PC-3 (cell line): Measurements from ENCODE around the gene XBP1. TPM values are rescaled to one million over a fixed set of nuclear protein-coding genes. Genes with fewer than 3 reads are reported as not detected.

Experiments
- ATAC-seq: fragments of 200-7000 bp; cut with Tn5 transposase; 2 replicates; pipeline ENCODE4 v1.9.1; 2020; ENCODE audit warnings: mild to moderate bottlenecking, moderate library complexity
- BruUV-seq: library from RNA; stranded (reverse); fragments of 400-500 nt; replicated peaks from 2 replicates; lab custom pipeline; 2021; lab: Mats Ljungman, UMichigan
- CTCF ChIA-PET: fragments of 300-600 bp; sonication (Branson Sonifier 250); formaldehyde crosslinking; loops from one replicate; lab custom pipeline; 2022; ENCODE audit warnings: antibody characterized with exemption; lab: Charles Lee
- POLR2A ChIA-PET: fragments of 300-600 bp; sonication (Branson Sonifier 250); formaldehyde crosslinking; loops from one replicate; lab custom pipeline; 2022; ENCODE audit warnings: antibody characterized with exemption; ENCODE audit not compliant: unreplicated experiment; lab: Charles Lee
- DNase-seq: peaks from one replicate; pipeline ENCODE4 v3.0.0-alpha.2; 2015
- H2AFZ ChIP-seq: fragments of 300-600 bp; sonication (generic); 2 replicates; pipeline ENCODE4 v1.6.0; 2016; ENCODE audit warnings: antibody characterized with exemption, low read length
- H3F3A ChIP-seq: fragments of 300-600 bp; sonication (generic); one replicate; pipeline ENCODE4 v1.6.0; 2017; ENCODE audit warnings: antibody characterized with exemption, low read length, control low read depth, mild to moderate bottlenecking; ENCODE audit not compliant: unreplicated experiment
- H3K27ac ChIP-seq: fragments of 300-600 bp; sonication (generic); 2 replicates; pipeline ENCODE4 v1.5.1; 2016; ENCODE audit warnings: mild to moderate bottlenecking, low read length
- H3K27me3 ChIP-seq: fragments of 300-600 bp; sonication (generic); 2 replicates; pipeline ENCODE4 v1.6.1; 2016; ENCODE audit warnings: low read length, mixed read lengths
- H3K36me3 ChIP-seq: fragments of 300-600 bp; sonication (generic); 2 replicates; pipeline ENCODE4 v1.6.1; 2016; ENCODE audit warnings: low read depth, mixed run types, low read length, mixed read lengths
- H3K4me1 ChIP-seq: fragments of 300-600 bp; sonication (generic); 2 replicates; pipeline ENCODE4 v1.5.1; 2016; ENCODE audit warnings: low read length; ENCODE audit not compliant: insufficient read depth
- H3K4me2 ChIP-seq: fragments of 300-600 bp; sonication (generic); 2 replicates; pipeline ENCODE4 v1.6.0; 2016; ENCODE audit warnings: low read length
- H3K4me3 ChIP-seq: fragments of 300-600 bp; sonication (generic); 2 replicates; pipeline ENCODE4 v1.5.1; 2016; ENCODE audit warnings: mild to moderate bottlenecking, low read length, mixed read lengths
- H3K79me2 ChIP-seq: fragments of 300-600 bp; sonication (generic); 2 replicates; pipeline ENCODE4 v1.6.1; 2017; ENCODE audit warnings: low read length, mixed read lengths
- H3K9ac ChIP-seq: fragments of 300-600 bp; sonication (generic); 2 replicates; pipeline ENCODE4 v1.6.0; 2016; ENCODE audit warnings: mild to moderate bottlenecking, low read length
- H3K9me2 ChIP-seq: fragments of 300-600 bp; sonication (generic); replicated peaks from 2 replicates; pipeline ENCODE4 v1.6.1; 2016; ENCODE audit warnings: mixed run types, low read length, mixed read lengths
- H3K9me3 ChIP-seq: fragments of 300-600 bp; sonication (generic); 2 replicates; pipeline ENCODE4 v1.6.1; 2016; ENCODE audit warnings: low read length, mixed read lengths
- H4K20me1 ChIP-seq: fragments of 300-600 bp; sonication (generic); 2 replicates; pipeline ENCODE4 v1.6.1; 2016; ENCODE audit warnings: low read length, mixed read lengths
- EZH2 ChIP-seq: fragments of 300-600 bp; sonication (generic); IDR thresholded peaks from one replicate; pipeline ENCODE4 v1.6.1; 2017; ENCODE audit warnings: antibody characterized with exemption, mild to moderate bottlenecking, low read length; ENCODE audit not compliant: unreplicated experiment
- EZH2phosphoT487 ChIP-seq: fragments of 300-600 bp; sonication (generic); IDR thresholded peaks from 2 replicates; pipeline ENCODE4 v1.6.1; 2018; ENCODE audit warnings: mild to moderate bottlenecking, antibody characterized with exemption, low read length, borderline replicate concordance
- intact Hi-C: fragments of 100-400 bp; cut with micrococcal nuclease; formaldehyde crosslinking; loops from 2 replicates; pipeline ENCODE4 v1.9.0; 2023
- total RNA-seq: library from RNA; depleted of rRNA; stranded (reverse); fragments of >200 nt; gene quantifications from 2 replicates; pipeline ENCODE4 v1.2.3, GENCODE V29; 2014
- TF ChIP-seq, protein P1 (sequence below): fragments of 300-600 bp; sonication (generic); conservative IDR thresholded peaks from 2 replicates; pipeline ENCODE4 v1.5.1; 2017; ENCODE audit warnings: antibody characterized with exemption, low read depth, mild to moderate bottlenecking, low read length

Gene XBP1
- total RNA-seq, 1 experiment from 2014 or later = 191 TPM

DNA sequence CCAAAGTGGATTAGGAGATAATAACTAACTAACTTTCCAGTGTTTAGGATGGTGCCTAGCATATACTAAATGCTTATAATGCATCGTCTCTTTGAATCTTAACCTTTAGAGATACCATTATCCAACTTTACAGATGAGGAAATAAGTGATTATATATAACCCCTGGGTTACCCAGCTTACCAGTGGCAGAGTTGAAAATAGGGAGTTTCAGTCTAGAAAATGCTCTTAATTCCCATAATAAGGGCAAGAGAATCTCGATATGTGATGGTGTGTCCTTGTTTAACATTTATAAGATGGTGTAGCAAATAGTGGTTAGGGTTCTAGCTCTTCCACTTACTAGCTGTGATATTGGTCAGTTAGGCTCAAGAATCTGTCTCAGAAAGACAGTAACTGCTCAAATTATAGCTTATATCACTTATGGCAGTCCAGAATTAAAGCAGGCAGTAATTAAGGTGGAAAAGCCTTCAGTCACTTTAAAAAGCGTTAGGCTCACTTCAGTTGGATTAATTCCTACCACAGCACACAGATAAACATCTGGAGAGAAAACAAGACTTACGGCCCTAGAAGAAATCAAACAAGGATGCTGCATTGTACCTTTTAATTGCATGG lies 6.3 kb downstream of the XBP1 start:
- H4K20me1 ChIP-seq = peaks cover 40% of the 10 kb centered on the region
- intact Hi-C loops = loop anchor here (5.0 kb wide), 1 partner anchor 248 kb away; no protein-coding TSS in a partner anchor
- ATAC-seq (no peak), DNase-seq (no peak)
- no peaks in the 10 kb centered on the region for H3K9me2 ChIP-seq
- H3K4me3 ChIP-seq = no peak overlapping the region
- no peak overlapping the region for H3K27ac ChIP-seq
- no peak overlapping the region for H2AFZ ChIP-seq
- no TSS peak for BruUV-seq
- H3K79me2 ChIP-seq = peaks cover 25% of the 10 kb centered on the region
- peaks cover 6% of the 10 kb centered on the region for H3F3A ChIP-seq
- no peak overlapping the region for H3K4me2 ChIP-seq
- H3K4me1 ChIP-seq = peaks cover 5% of the 10 kb centered on the region; the same call in 1 of the 2 replicates
- H3K9me3 ChIP-seq = no peaks in the 10 kb centered on the region
- TF ChIP-seq, protein P1, sequence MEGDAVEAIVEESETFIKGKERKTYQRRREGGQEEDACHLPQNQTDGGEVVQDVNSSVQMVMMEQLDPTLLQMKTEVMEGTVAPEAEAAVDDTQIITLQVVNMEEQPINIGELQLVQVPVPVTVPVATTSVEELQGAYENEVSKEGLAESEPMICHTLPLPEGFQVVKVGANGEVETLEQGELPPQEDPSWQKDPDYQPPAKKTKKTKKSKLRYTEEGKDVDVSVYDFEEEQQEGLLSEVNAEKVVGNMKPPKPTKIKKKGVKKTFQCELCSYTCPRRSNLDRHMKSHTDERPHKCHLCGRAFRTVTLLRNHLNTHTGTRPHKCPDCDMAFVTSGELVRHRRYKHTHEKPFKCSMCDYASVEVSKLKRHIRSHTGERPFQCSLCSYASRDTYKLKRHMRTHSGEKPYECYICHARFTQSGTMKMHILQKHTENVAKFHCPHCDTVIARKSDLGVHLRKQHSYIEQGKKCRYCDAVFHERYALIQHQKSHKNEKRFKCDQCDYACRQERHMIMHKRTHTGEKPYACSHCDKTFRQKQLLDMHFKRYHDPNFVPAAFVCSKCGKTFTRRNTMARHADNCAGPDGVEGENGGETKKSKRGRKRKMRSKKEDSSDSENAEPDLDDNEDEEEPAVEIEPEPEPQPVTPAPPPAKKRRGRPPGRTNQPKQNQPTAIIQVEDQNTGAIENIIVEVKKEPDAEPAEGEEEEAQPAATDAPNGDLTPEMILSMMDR = no peak
- TF ChIP-seq EZH2phosphoT487 (no peak), EZH2 (no peak)
- no peak overlapping the region for H3K9ac ChIP-seq
- ChIA-PET CTCF (no interaction called here), POLR2A (no interaction called here)
- peaks cover 47% of the 10 kb centered on the region for H3K36me3 ChIP-seq
- no peaks in the 10 kb centered on the region for H3K27me3 ChIP-seq

DNA sequence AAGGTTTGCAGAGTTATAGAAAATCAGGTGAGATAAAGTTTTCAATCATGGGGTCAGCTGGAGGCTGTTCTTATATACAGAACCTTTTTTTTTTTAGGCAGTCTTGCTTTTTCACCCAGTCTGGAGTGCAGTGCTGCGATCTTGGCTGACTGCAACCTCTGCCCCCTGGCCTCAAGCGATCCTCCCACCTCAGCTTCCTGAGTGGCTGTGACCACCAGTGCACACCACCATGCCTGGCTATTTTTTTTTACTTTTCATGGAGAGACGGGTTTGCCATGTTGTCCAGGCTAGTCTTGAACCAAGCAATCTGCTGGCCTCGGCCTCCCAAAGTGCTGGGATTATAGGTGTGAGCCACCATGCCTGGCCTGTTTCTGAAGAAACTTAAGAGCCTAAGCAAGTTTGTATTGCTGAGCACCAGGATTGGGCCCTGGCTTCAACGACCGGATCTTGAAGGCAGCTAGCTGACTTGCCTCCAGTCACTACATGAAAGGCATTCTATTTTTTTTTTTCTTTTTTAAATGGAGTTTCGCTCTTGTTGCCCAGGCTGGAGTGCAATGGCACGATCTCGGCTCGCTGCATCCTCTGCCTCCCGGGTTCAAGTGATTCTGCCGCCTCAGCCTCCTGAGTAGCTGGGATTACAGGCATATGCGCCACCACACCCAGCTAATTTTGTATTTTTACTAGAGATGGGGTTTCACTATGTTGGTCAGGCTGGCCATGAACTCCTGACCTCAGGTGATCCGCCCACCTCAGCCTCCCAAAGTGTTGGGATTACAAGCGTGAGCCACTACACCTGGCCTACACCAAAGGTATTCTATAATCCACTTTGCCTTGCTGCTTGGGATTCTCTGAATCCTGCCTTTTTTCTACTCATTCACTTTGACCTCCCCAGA lies 7.6 kb downstream of the XBP1 start:
- Histone ChIP-seq H3K4me2 (no peak overlapping the region), H3F3A (peaks cover 6% of the 10 kb centered on the region), H4K20me1 (peaks cover 30% of the 10 kb centered on the region), H3K4me1 (no peaks in the 10 kb centered on the region), H3K27ac (no peak overlapping the region), H3K4me3 (no peak overlapping the region), H3K36me3 (peaks cover 36% of the 10 kb centered on the region), H3K9me2 (no peaks in the 10 kb centered on the region), H3K9me3 (no peaks in the 10 kb centered on the region), H3K79me2 (peaks cover 12% of the 10 kb centered on the region), H3K9ac (no peak overlapping the region), H2AFZ (no peak overlapping the region), H3K27me3 (no peaks in the 10 kb centered on the region)
- peak; percentile 27; the same call in 1 of the 2 replicates for ATAC-seq
- BruUV-seq = no TSS peak
- CTCF ChIA-PET = interaction anchor here (0.7 kb wide), 1 partner anchor 109 kb away, joined by 6 read pairs; no protein-coding TSS in a partner anchor
- intact Hi-C loops = loop anchor here (5.0 kb wide), 1 partner anchor 250 kb away; no protein-coding TSS in a partner anchor
- TF ChIP-seq EZH2 = no peak
- TF ChIP-seq EZH2phosphoT487 = no peak
- TF ChIP-seq, protein P1 = no peak
- POLR2A ChIA-PET = no interaction called here
- DNase-seq = no peak
